ENCODE results near the gene HIP1.

HIP1 gene

GRCh38 chr7:75653651-75654050, 85.1 kb downstream of the HIP1 start:
- no peaks in the 10 kb centered on the region for H3K27me3 ChIP-seq (ENCODE audit: control insufficient read depth, insufficient read depth, low read length)
- no peak overlapping the region for H3K27ac ChIP-seq (ENCODE audit: low read length)
- no peaks in the 10 kb centered on the region for H3K36me3 ChIP-seq (ENCODE audit: control insufficient read depth, insufficient read depth, low read length)
- DNase-seq (ENCODE audit: low read depth, low spot score) = no peak
- WGBS (ENCODE audit: insufficient coverage, insufficient read length) = no CpG with 5 or more reads among the region's 7 CpGs
- H3K4me1 ChIP-seq (ENCODE audit: control insufficient read depth, insufficient read depth, low read length) = no peaks in the 10 kb centered on the region; the same call in 1 of the 2 replicates
- H3K4me3 ChIP-seq (ENCODE audit: low read length) = no peak overlapping the region
- H3K9me3 ChIP-seq (ENCODE audit: control insufficient read depth, insufficient read depth, low read length) = no peaks in the 10 kb centered on the region

- no peak overlapping the region for H3K27ac ChIP-seq (ENCODE audit: low read length)
- no peaks in the 10 kb centered on the region; the same call in 1 of the 2 replicates for H3K4me1 ChIP-seq (ENCODE audit: control insufficient read depth, insufficient read depth, low read length)
- DNase-seq (ENCODE audit: low read depth, low spot score) = no peak
- no CpG with 5 or more reads among the region's 1 CpG for WGBS (ENCODE audit: insufficient coverage, insufficient read length)
- no peaks in the 10 kb centered on the region for H3K27me3 ChIP-seq (ENCODE audit: control insufficient read depth, insufficient read depth, low read length)
- H3K9me3 ChIP-seq (ENCODE audit: control insufficient read depth, insufficient read depth, low read length) = no peaks in the 10 kb centered on the region
- no peaks in the 10 kb centered on the region for H3K36me3 ChIP-seq (ENCODE audit: control insufficient read depth, insufficient read depth, low read length)
- no peak overlapping the region for H3K4me3 ChIP-seq (ENCODE audit: low read length)
These were observed 86.0 kb downstream of the HIP1 start for GRCh38 chr7:75652788-75653187.

GRCh38 chr7:75650681-75651080, 88.1 kb downstream of the HIP1 start:
- H3K36me3 ChIP-seq (ENCODE audit: control insufficient read depth, insufficient read depth, low read length) = no peaks in the 10 kb centered on the region
- no peak overlapping the region for H3K4me3 ChIP-seq (ENCODE audit: low read length)
- no peaks in the 10 kb centered on the region for H3K27me3 ChIP-seq (ENCODE audit: control insufficient read depth, insufficient read depth, low read length)
- H3K27ac ChIP-seq (ENCODE audit: low read length) = no peak overlapping the region
- no peaks in the 10 kb centered on the region for H3K9me3 ChIP-seq (ENCODE audit: control insufficient read depth, insufficient read depth, low read length)
- DNase-seq (ENCODE audit: low read depth, low spot score) = no peak
- no CpG with 5 or more reads among the region's 9 CpGs for WGBS (ENCODE audit: insufficient coverage, insufficient read length)
- no peaks in the 10 kb centered on the region; the same call in 1 of the 2 replicates for H3K4me1 ChIP-seq (ENCODE audit: control insufficient read depth, insufficient read depth, low read length)

GRCh38 chr7:75650062-75650461, 88.7 kb downstream of the HIP1 start:
- no CpG with 5 or more reads among the region's 7 CpGs for WGBS (ENCODE audit: insufficient coverage, insufficient read length)
- Histone ChIP-seq H3K9me3 (ENCODE audit: control insufficient read depth, insufficient read depth, low read length) (no peaks in the 10 kb centered on the region), H3K27me3 (ENCODE audit: control insufficient read depth, insufficient read depth, low read length) (no peaks in the 10 kb centered on the region), H3K4me1 (ENCODE audit: control insufficient read depth, insufficient read depth, low read length) (no peaks in the 10 kb centered on the region; the same call in 1 of the 2 replicates), H3K4me3 (ENCODE audit: low read length) (no peak overlapping the region), H3K36me3 (ENCODE audit: control insufficient read depth, insufficient read depth, low read length) (no peaks in the 10 kb centered on the region), H3K27ac (ENCODE audit: low read length) (no peak overlapping the region)
- DNase-seq (ENCODE audit: low read depth, low spot score) = no peak

GRCh38 chr7:75649462-75649861, 89.3 kb downstream of the HIP1 start:
- no peaks in the 10 kb centered on the region for H3K9me3 ChIP-seq (ENCODE audit: control insufficient read depth, insufficient read depth, low read length)

GRCh38 chr7:75647709-75648438, 90.9 kb downstream of the HIP1 start:
- no peaks in the 10 kb centered on the region for H3K36me3 ChIP-seq (ENCODE audit: control insufficient read depth, insufficient read depth, low read length)
- no peaks in the 10 kb centered on the region for H3K27me3 ChIP-seq (ENCODE audit: control insufficient read depth, insufficient read depth, low read length)
- no peak for DNase-seq (ENCODE audit: low read depth, low spot score)
- no peak overlapping the region for H3K27ac ChIP-seq (ENCODE audit: low read length)
- no peak overlapping the region for H3K4me3 ChIP-seq (ENCODE audit: low read length)
- no CpG with 5 or more reads among the region's 6 CpGs for WGBS (ENCODE audit: insufficient coverage, insufficient read length)
- no peaks in the 10 kb centered on the region for H3K9me3 ChIP-seq (ENCODE audit: control insufficient read depth, insufficient read depth, low read length)
- no peaks in the 10 kb centered on the region; the same call in 1 of the 2 replicates for H3K4me1 ChIP-seq (ENCODE audit: control insufficient read depth, insufficient read depth, low read length)

More at GRCh38 chr7:75649462-75649861, 89.3 kb downstream of the HIP1 start:
- WGBS (ENCODE audit: insufficient coverage, insufficient read length) = no CpG with 5 or more reads among the region's 4 CpGs
- Histone ChIP-seq H3K4me3 (ENCODE audit: low read length) (no peak overlapping the region), H3K4me1 (ENCODE audit: control insufficient read depth, insufficient read depth, low read length) (no peaks in the 10 kb centered on the region; the same call in 1 of the 2 replicates), H3K36me3 (ENCODE audit: control insufficient read depth, insufficient read depth, low read length) (no peaks in the 10 kb centered on the region), H3K27ac (ENCODE audit: low read length) (no peak overlapping the region), H3K27me3 (ENCODE audit: control insufficient read depth, insufficient read depth, low read length) (no peaks in the 10 kb centered on the region)
- DNase-seq (ENCODE audit: low read depth, low spot score) = no peak

- H3K27ac ChIP-seq (ENCODE audit: low read length) = no peak overlapping the region
- no peak for DNase-seq (ENCODE audit: low read depth, low spot score)
- WGBS (ENCODE audit: insufficient coverage, insufficient read length) = no CpG with 5 or more reads among the region's 9 CpGs
These were observed 92.1 kb downstream of the HIP1 start for GRCh38 chr7:75646571-75647102.

GRCh38 chr7:75645570-75645969, 93.2 kb downstream of the HIP1 start:
- Histone ChIP-seq H3K36me3 (ENCODE audit: control insufficient read depth, insufficient read depth, low read length) (no peaks in the 10 kb centered on the region), H3K27ac (ENCODE audit: low read length) (no peak overlapping the region), H3K9me3 (ENCODE audit: control insufficient read depth, insufficient read depth, low read length) (no peaks in the 10 kb centered on the region), H3K4me3 (ENCODE audit: low read length) (no peak overlapping the region), H3K27me3 (ENCODE audit: control insufficient read depth, insufficient read depth, low read length) (no peaks in the 10 kb centered on the region), H3K4me1 (ENCODE audit: control insufficient read depth, insufficient read depth, low read length) (no peaks in the 10 kb centered on the region; the same call in 1 of the 2 replicates)
- no peak for DNase-seq (ENCODE audit: low read depth, low spot score)
- WGBS (ENCODE audit: insufficient coverage, insufficient read length) = no CpG with 5 or more reads among the region's 2 CpGs

More at GRCh38 chr7:75646571-75647102, 92.1 kb downstream of the HIP1 start:
- H3K4me1 ChIP-seq (ENCODE audit: control insufficient read depth, insufficient read depth, low read length) = no peaks in the 10 kb centered on the region; the same call in 1 of the 2 replicates
- H3K4me3 ChIP-seq (ENCODE audit: low read length) = no peak overlapping the region
- H3K36me3 ChIP-seq (ENCODE audit: control insufficient read depth, insufficient read depth, low read length) = no peaks in the 10 kb centered on the region
- no peaks in the 10 kb centered on the region for H3K9me3 ChIP-seq (ENCODE audit: control insufficient read depth, insufficient read depth, low read length)
- no peaks in the 10 kb centered on the region for H3K27me3 ChIP-seq (ENCODE audit: control insufficient read depth, insufficient read depth, low read length)

- no peak for DNase-seq (ENCODE audit: low read depth, low spot score)
- no peak overlapping the region for H3K27ac ChIP-seq (ENCODE audit: low read length)
- no peak overlapping the region for H3K4me3 ChIP-seq (ENCODE audit: low read length)
- no peaks in the 10 kb centered on the region for H3K27me3 ChIP-seq (ENCODE audit: control insufficient read depth, insufficient read depth, low read length)
- H3K9me3 ChIP-seq (ENCODE audit: control insufficient read depth, insufficient read depth, low read length) = no peaks in the 10 kb centered on the region
- H3K36me3 ChIP-seq (ENCODE audit: control insufficient read depth, insufficient read depth, low read length) = no peaks in the 10 kb centered on the region
- no CpG with 5 or more reads among the region's 5 CpGs for WGBS (ENCODE audit: insufficient coverage, insufficient read length)
- H3K4me1 ChIP-seq (ENCODE audit: control insufficient read depth, insufficient read depth, low read length) = peaks cover 3% of the 10 kb centered on the region; the same call in 1 of the 2 replicates
These were observed 94.2 kb downstream of the HIP1 start for GRCh38 chr7:75644589-75644988.

- Histone ChIP-seq H3K27me3 (ENCODE audit: control insufficient read depth, insufficient read depth, low read length) (no peaks in the 10 kb centered on the region), H3K27ac (ENCODE audit: low read length) (no peak overlapping the region), H3K4me3 (ENCODE audit: low read length) (no peak overlapping the region), H3K4me1 (ENCODE audit: control insufficient read depth, insufficient read depth, low read length) (peaks cover 3% of the 10 kb centered on the region; the same call in 1 of the 2 replicates), H3K36me3 (ENCODE audit: control insufficient read depth, insufficient read depth, low read length) (no peaks in the 10 kb centered on the region), H3K9me3 (ENCODE audit: control insufficient read depth, insufficient read depth, low read length) (no peaks in the 10 kb centered on the region)
- no CpG with 5 or more reads among the region's 9 CpGs for WGBS (ENCODE audit: insufficient coverage, insufficient read length)
- peak; percentile 75 for DNase-seq (ENCODE audit: low read depth, low spot score)
These were observed 95.8 kb downstream of the HIP1 start for GRCh38 chr7:75642810-75643486.
